Stimulated activated CD8-positive, alpha-beta memory T cell treated with anti-CD3 and anti-CD28 coated beads, Interleukin-15, amount 100 ng/mL, for 4 hours (primary cell): ENCODE results near the gene TAF1B.

Experiments
- DNase-seq, 2 donors: peaks; one replicate each; pipeline ENCODE4 v3.0.0-alpha.2; 2020; ENCODE audit warnings: low read depth in 2 of 2

The TAF1B gene

GRCh38 chr2:9807555-9808305, 35.5 kb upstream of the TAF1B start:
- DNase-seq = no peak

GRCh38 chr2:9808334-9809063, 34.8 kb upstream of the TAF1B start:
- DNase-seq = no peak

DNA sequence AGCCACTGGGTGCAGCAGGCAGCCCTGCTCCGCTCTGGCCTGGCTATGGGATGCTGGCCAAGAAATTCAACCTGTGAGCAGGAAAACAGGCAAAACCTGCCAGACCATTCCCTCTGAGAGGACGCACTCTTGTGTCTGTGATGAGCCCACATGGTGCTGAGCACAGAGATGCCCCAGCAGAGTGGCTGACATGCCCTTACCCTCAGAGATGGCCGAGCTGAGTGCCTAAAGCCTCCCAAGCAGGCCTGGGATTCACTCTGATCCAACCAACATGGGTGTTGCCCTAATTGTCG, 34.3 kb upstream of the TAF1B start:
- DNase-seq = no peak

- DNase-seq = no peak
These were observed 33.7 kb upstream of the TAF1B start for GRCh38 chr2:9809448-9810088.

GRCh38 chr2:9811216-9811615, 32.1 kb upstream of the TAF1B start:
- DNase-seq = no peak

- no peak for DNase-seq
These were observed 31.4 kb upstream of the TAF1B start for GRCh38 chr2:9811679-9812511.

DNA sequence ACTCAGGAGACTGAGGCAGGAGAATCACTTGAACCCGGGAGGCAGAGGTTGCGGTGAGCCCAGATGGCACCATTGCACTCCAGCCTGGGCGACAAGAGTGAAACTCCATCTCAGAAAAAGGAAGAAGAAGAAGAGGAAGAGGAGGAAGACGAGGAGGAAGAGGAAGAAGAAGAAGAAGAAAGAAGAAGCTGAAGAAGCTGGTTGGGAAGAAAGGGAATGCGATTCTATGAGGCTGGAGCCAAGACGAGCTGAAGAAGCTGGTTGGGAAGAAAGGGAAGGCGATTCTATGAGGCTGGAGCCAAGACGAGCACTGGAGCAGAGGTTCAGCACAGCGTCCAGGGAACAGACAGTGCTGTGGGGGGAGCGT, 30.3 kb upstream of the TAF1B start:
- DNase-seq = no peak

DNA sequence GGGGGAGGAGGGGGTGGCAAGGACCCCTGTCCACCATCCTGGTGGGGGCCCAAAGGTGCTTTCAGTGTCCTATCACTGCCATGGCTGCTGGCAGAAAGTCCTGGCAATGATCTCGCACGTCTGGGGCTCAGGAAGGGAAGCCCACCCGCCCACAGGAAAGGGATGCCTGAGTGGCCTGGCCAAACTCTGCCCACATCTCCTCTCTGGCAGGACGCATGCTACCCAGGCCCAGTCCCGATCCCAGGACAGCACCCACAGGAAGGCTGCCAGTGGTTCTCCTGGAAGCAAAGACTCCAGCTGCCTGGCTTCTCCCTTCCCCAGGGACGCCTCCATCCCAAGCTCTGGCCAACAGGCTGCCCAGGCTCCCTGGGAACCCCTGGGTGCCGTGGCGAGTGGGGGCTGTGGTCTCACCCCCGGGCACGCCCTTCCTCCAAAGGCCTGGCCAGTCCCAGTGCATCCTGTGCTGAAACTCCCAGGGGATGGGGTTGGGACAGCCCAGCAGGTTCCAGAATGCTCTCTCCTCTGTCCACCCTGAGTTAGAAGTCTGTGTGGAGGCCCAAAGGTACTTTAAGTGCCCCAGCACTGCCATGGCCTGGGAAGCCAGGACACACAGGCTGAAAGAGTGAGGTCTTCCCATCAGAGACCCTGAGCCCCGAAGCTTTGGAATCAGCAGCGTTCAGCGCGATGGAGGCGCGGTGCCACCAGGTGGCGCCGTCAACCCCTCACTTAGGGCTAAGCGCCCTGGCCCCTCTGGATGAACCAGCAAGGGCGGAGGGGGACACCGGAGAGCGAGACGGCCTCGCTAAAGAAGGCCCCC, 29.8 kb upstream of the TAF1B start:
- DNase-seq = peak; percentile 23 to 37

GRCh38 chr2:9814129-9814868, 29.0 kb upstream of the TAF1B start:
- no peak for DNase-seq

GRCh38 chr2:9815076-9815475, 28.2 kb upstream of the TAF1B start:
- no peak for DNase-seq

DNA sequence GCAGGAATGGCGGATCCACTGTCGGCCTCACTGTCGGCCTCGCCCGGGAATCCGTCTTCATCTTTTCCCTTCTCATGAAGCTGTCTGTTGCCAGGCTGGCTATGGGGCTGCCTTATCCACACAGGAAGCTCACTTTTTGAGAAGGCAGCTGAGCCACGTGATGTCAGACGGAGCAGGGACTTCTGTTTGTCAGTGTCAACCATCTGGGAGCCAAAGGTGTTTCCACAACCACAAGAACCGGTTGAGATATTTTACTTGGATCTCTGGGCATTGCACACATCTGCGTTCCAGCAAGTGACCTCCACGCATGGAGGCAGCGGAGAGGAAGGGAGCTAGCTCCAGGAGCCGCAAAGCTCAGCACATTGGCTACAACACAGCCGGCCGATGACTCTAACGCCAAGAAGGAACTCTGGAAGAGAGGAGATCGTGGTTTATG, 27.4 kb upstream of the TAF1B start:
- DNase-seq = no peak

DNA sequence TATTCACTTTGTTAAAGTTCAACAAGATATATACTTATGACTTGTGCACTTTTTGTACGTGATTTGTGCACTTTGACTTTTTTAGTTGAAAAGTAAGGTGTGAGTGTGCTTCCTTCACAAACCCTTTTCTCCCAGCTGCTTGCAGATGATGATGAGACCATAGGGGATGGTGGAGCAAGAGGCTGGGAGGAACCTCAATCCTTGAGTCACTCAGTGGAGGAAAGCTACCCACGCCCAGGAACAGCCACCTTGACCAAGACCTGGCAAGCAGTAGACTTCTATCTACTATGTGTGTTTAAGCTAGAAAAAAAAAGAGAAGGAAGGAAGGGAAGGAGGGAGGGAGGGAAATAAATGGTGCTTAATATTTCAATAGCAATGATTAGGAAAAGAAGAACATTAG, 25.2 kb upstream of the TAF1B start:
- no peak for DNase-seq

DNA sequence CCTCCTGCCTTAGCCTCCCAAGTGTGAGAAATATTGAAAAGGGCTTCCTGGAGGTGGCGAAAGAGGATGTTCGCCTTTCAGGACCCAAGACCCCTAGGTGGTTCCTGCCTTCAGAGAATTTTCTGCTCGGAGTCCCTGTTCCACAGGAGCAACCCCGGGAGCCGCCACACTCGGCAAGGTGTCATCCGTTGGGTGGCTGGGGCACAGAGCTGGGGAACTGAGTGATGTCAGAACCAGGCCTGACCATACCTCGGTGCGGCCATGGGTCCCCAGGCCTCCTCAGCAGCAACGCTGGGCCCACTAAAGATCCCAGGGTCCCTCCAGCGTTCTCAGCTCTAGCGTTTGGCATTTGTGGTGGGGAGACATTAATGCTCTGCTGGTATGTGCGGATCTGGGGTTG, 23.7 kb upstream of the TAF1B start:
- DNase-seq = no peak

DNA sequence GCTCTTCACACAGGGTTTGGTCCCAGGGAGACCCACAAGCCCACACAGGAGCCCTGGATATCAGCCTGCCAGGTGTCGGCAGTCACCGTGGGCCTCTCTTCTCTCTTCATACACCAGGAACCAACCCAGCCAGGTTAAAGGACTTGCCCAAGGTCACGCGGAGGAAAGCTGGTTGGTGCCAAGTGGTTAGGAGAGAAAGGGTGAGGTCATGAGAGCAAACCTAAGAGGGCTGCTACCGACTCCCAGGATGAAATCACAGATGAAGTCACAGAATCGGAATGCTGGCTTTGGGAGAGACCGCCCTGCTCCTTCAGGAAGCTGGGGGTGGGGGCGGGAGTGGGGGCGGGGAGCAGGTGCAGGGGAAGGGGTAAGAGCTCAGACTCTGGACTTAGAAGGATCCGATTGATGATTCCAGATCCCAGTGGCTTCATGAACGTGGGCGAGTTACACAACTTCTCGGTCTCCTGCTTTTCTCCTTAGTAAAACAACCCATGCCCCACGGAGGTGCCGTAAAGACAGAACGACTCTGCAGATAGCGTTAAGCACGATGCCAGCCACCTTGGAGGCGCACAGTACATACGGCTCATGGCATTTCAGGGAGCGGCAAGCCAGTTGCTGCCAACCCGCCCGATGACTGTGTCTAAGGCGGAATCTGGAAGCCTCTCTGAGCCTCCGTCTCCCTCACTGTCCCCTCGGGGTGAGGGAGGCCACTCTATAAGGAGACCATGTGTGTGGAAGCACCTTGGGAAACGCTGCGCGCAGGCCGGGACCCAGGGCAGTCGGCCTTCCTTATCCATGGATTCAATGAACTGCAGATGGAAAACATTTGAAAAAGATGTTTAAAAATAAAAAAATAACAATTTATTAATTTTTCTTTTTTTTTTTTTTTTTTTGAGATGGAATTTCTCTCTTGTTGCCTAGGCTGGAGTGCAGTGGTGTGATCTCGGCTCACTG, 23.0 kb upstream of the TAF1B start:
- DNase-seq = no peak

- no peak for DNase-seq
These were observed 21.3 kb upstream of the TAF1B start for GRCh38 chr2:9821805-9822445.

DNA sequence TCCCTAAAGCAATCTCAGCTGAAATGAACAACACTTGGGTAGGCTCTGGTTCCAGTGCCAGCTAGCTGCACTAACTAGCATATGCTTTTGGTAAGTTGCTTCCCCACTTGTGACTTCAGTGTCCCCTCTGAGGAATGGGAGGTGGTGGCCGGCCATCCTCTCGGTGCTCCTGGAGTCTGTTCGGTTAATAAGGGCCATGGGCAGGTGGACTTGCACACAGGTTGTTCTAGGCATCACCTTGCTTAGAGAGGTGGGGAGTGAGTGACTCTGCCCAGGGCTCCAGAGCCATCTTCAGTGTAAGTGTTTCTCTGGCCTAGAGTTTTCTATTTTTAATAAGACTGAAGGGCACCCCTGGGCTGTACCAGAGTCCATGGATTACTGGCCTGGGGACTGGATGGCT, 18.8 kb upstream of the TAF1B start:
- DNase-seq = no peak

DNA sequence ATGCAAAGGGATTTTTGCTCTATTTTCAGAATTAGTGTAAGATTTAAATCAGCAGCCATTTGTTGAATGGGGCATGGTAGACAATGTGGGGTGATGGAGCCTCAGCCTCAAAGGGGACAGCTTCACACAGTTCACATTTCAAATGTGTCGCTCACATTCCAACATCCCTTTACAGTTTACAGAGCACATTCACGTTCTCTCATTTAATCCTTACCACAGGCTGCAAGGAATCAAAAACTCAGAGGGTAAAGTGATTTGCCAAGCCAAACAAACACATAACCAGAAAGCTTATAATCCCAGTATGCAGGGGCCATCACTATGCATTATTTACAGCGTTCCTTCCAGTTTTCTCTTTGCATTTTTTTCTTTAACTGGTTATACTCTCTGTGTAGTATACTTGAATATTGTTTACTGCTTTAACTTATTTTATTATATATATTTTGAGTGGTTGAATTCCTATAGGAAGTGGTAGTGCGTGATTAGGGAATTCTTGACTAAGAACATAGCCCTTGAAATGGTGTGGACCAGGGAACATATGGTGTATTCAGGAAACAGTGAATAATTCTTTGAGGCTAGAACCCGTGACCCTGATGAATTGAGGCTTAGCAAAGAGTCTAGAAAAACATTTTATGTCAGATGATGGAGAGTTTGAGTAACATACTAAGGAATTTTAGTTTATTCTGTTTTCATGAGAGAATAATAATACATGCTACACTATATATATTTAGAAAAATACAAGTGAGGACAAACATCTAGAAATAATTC, 18.1 kb upstream of the TAF1B start:
- no peak for DNase-seq

- DNase-seq = no peak
These were observed 17.1 kb upstream of the TAF1B start for GRCh38 chr2:9826208-9826607.
